Right lobe of liver (tissue), 6 donors: ENCODE data around the gene SEC11A. TPM values are rescaled to one million over a fixed set of nuclear protein-coding genes. Genes with fewer than 3 reads are reported as not detected.
A peak's percentile ranks its signal among the peaks of the same experiment; 100 is the strongest.

Experiments
- ATAC-seq, 4 donors: fragments of 200-7000 bp; cut with Tn5 transposase; one replicate each; pipeline ENCODE4 v1.9.1; 2020; ENCODE audit warnings: mild to moderate bottlenecking in 4 of 4, moderate library complexity in 4 of 4
- DNase-seq, 3 donors: peaks; one replicate each; pipeline ENCODE4 v3.0.0-alpha.2; 2020
- H3K27ac ChIP-seq, 3 donors: fragments of 200-600 bp; one replicate each; pipeline ENCODE4 v1.8.0; 2022
- H3K27me3 ChIP-seq, 2 donors: fragments of 200-600 bp; one replicate each; pipeline ENCODE4 v1.8.0; 2022
- H3K36me3 ChIP-seq, 4 donors: fragments of 200-600 bp; sonication (generic) in 1 of 4; one replicate each; pipeline versions ENCODE4 v1.5.1 to v1.8.0; 2017 to 2022; ENCODE audit warnings: control low read depth in 1 of 4
- H3K4me1 ChIP-seq, 4 donors: fragments of 200-600 bp; sonication (generic) in 1 of 4; one replicate each; pipeline versions ENCODE4 v1.5.1 to v1.8.0; 2017 to 2022; ENCODE audit warnings: control low read depth in 1 of 4
- H3K4me3 ChIP-seq, 3 donors: fragments of 200-600 bp; one replicate each; pipeline ENCODE4 v1.8.0; 2022
- H3K9me3 ChIP-seq, 4 donors: fragments of 200-600 bp; sonication (generic) in 1 of 4; one replicate each; pipeline versions ENCODE4 v1.5.1 to v1.8.0; 2017 to 2022; ENCODE audit warnings: control low read depth in 1 of 4
- CTCF ChIP-seq, 4 donors: fragments of 200-600 bp in 3 of 4; fragments of 450-650 bp in 1 of 4; IDR thresholded peaks; one replicate each; pipeline versions ENCODE4 v1.5.1 to v1.8.0; 2016 to 2022; ENCODE audit warnings: antibody characterized with exemption in 4 of 4, mild to moderate bottlenecking in 2 of 4
- POLR2A ChIP-seq: fragments of 450-650 bp; IDR thresholded peaks from one replicate; pipeline ENCODE4 v1.6.1; 2017; ENCODE audit warnings: antibody characterized with exemption, mild to moderate bottlenecking
- WGBS: methylation state at CpG from one replicate; pipeline ENCODE4 v1.1.6; 2018; ENCODE audit warnings: low coverage, low lambda C conversion rate; ENCODE audit not compliant: insufficient coverage; ENCODE audit errors: missing lambda C conversion rate; 5-methylcytosine and 5-hydroxymethylcytosine counted together
- intact Hi-C, 2 donors: fragments of 100-400 bp; cut with DNase I; formaldehyde crosslinking; loops; one replicate each; pipeline versions ENCODE4 v1.11.2 to v1.14.1; 2022
- total RNA-seq, 6 experiments: library from RNA; depleted of rRNA in 2 of 6; stranded (reverse); fragments of >200 nt in 2 of 6; fragmentation: NEBNext Ultra II Directional in 3 of 6; extraction: Animal tissue kit (Norgen Biotek cat#: 25700) in 3 of 6; gene quantifications; one replicate each; pipeline versions ENCODE4 v1.1.0 to v1.2.4, GENCODE V29; 2016 to 2023
- donor health status: DM: no; HTN: yes; CAD: no.
- donor health status: DM: no; HTN: no; CAD: no.
- donor health status: DM: no; HTN: no; CAD: no.
- donor health status: DM: no; HTN: yes; CAD: no.
- donor health status: DM: no; HTN: yes; CAD: no.

Gene SEC11A
- total RNA-seq, 6 experiments from 2014 or later = 58.7 to 71.5 (median 65.3) TPM

- no peak overlapping the region for H3K4me3 ChIP-seq
- DNase-seq (no peak), ATAC-seq (no peak)
- peaks cover 0 to 11% (median 3%) of the 10 kb centered on the region in 4 donors for H3K4me1 ChIP-seq
- H3K27ac ChIP-seq = peak overlapping the region in 2 of 3 donors; percentile 16 to 45
- H3K36me3 ChIP-seq = peaks cover 0 to 40% (median 10%) of the 10 kb centered on the region in 4 donors
- no peaks in the 10 kb centered on the region for H3K9me3 ChIP-seq
- intact Hi-C loops = no loop called here
- TF ChIP-seq CTCF (IDR thresholded peaks at IDR 0.05) (no peak), POLR2A (no peak)
- H3K27me3 ChIP-seq = no peaks in the 10 kb centered on the region
These were observed 44.7 kb downstream of the SEC11A start for GRCh38 chr15:84671211-84671610.

- intact Hi-C loops = no loop called here
- Histone ChIP-seq H3K27me3 (no peaks in the 10 kb centered on the region), H3K4me3 (no peak overlapping the region), H3K9me3 (no peaks in the 10 kb centered on the region), H3K36me3 (peaks cover 0 to 50% (median 11%) of the 10 kb centered on the region in 4 donors), H3K27ac (no peak overlapping the region), H3K4me1 (peaks cover 0 to 11% (median 3%) of the 10 kb centered on the region in 4 donors)
- 88% methylated on average over 8 of the region's 8 CpGs for WGBS
- DNase-seq (no peak), ATAC-seq (no peak)
- TF ChIP-seq POLR2A = no peak
- no peak for TF ChIP-seq CTCF (IDR thresholded peaks at IDR 0.05)
These were observed 46.2 kb downstream of the SEC11A start for GRCh38 chr15:84669726-84670125.

- H3K36me3 ChIP-seq = peaks cover 0 to 45% (median 11%) of the 10 kb centered on the region in 4 donors
- WGBS = 100% methylated on average over 3 of the region's 3 CpGs
- no peak for DNase-seq
- intact Hi-C loops = no loop called here
- ATAC-seq = no peak
- H3K4me3 ChIP-seq = no peak overlapping the region
- no peaks in the 10 kb centered on the region for H3K9me3 ChIP-seq
- TF ChIP-seq CTCF (IDR thresholded peaks at IDR 0.05) (no peak), POLR2A (no peak)
- H3K4me1 ChIP-seq = peaks cover 0 to 11% (median 3%) of the 10 kb centered on the region in 4 donors
- no peaks in the 10 kb centered on the region for H3K27me3 ChIP-seq
- H3K27ac ChIP-seq = no peak overlapping the region
These were observed 47.5 kb downstream of the SEC11A start for GRCh38 chr15:84668221-84668982.

GRCh38 chr15:84666373-84666772 lies 49.6 kb downstream of the SEC11A start:
- DNase-seq (no peak), ATAC-seq (no peak)
- no peak overlapping the region for H3K27ac ChIP-seq
- peaks cover 0 to 42% (median 11%) of the 10 kb centered on the region in 4 donors for H3K36me3 ChIP-seq
- H3K27me3 ChIP-seq = no peaks in the 10 kb centered on the region
- no peak overlapping the region for H3K4me3 ChIP-seq
- TF ChIP-seq CTCF (IDR thresholded peaks at IDR 0.05) = no peak
- TF ChIP-seq POLR2A = no peak
- WGBS = 45% methylated on average over 1 of the region's 2 CpGs
- no peaks in the 10 kb centered on the region for H3K9me3 ChIP-seq
- intact Hi-C loops = no loop called here
- H3K4me1 ChIP-seq = peaks cover 0 to 6% (median 1%) of the 10 kb centered on the region in 4 donors
